Cardiac fibroblast (primary cell): ENCODE data around the gene GNB1.

Experiments
- DNase-seq, 2 donors: peaks; one replicate each; pipeline versions ENCODE4 v3.0.0 to v3.0.0-alpha.2; 2010; ENCODE audit warnings: low read depth in 2 of 2
- H3K4me3 ChIP-seq, 2 donors: replicated peaks in 1 of 2; 1 replicate in 1 of 2; 2 replicates in 1 of 2; pipeline ENCODE4 v1.5.1; 2011; ENCODE audit warnings: low read depth in 2 of 2, low read length in 2 of 2, mild to moderate bottlenecking in 2 of 2, moderate library complexity in 1 of 2
- TF ChIP-seq, protein P1 (sequence below): IDR thresholded peaks from one replicate; pipeline ENCODE4 v1.5.1; 2011; ENCODE audit warnings: low read depth, mild to moderate bottlenecking, low read length, inconsistent platforms

GNB1 gene

DNA sequence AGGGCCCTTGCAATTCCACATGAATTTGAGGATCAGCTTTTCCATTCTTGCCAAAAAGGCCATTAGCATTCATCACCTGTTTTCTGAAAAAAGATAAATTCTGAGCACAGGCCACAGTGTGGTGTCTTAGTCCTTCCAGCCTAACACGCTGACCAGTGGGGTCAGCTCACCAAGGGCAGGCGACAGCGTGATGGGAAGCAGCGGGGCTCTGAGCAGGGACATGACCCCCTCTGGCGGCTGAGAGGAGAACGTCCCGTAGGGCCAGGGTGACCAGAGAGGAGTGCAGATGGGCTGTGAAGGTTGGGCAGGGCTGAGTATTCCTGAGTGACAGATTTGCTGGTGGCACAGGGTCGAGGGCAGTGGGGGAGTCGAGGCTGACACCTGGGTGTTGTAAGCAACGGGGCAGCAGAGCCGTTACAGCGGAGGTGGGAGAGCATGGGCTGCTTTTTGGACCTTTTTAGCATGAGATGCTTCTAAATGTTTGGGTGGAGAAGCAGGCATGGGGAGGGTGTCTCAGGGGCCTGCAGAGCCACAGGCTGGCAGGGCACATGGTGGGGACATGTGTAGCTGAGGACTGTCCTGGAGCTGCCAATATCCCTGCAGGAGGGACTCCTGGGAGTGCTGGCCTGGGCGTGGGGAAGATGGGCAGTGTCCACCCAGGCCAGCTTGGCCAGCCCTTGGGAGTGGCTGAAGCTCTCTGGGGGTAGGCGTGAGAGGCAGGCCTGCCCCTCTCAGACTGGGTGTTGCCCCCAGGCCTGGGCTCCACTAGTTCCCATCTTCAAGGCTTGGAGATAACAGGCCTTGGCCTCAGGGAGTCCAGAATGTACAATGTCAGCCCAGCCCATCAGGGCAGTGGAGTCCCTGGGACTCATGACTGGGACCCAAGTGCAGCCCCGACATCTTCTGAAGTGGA is 15.6 kb upstream of the GNB1 start:
- DNase-seq = peak; percentile 85
- TF ChIP-seq, protein P1, sequence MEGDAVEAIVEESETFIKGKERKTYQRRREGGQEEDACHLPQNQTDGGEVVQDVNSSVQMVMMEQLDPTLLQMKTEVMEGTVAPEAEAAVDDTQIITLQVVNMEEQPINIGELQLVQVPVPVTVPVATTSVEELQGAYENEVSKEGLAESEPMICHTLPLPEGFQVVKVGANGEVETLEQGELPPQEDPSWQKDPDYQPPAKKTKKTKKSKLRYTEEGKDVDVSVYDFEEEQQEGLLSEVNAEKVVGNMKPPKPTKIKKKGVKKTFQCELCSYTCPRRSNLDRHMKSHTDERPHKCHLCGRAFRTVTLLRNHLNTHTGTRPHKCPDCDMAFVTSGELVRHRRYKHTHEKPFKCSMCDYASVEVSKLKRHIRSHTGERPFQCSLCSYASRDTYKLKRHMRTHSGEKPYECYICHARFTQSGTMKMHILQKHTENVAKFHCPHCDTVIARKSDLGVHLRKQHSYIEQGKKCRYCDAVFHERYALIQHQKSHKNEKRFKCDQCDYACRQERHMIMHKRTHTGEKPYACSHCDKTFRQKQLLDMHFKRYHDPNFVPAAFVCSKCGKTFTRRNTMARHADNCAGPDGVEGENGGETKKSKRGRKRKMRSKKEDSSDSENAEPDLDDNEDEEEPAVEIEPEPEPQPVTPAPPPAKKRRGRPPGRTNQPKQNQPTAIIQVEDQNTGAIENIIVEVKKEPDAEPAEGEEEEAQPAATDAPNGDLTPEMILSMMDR = peak; percentile 97
- H3K4me3 ChIP-seq = no peak overlapping the region

DNA sequence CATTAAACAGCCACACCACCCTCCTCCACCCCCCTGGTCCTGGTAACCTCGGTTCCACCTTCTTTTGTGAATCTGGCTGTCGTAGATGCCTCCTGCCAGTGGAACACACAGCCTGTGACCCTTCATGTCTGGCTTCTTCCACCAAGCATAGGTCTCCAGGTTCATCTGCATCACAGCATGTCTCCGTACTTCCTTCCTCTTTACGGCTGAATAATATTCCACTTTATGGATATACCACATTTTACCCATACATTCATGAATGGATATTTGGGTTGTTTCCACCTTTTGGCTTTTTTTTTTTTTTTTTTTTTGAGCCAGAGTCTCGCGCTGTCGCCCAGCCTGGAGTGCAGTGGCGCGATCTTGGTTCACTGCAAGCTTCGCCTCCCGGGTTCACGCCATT is 12.3 kb upstream of the GNB1 start:
- no peak for DNase-seq
- no peak overlapping the region for H3K4me3 ChIP-seq
- TF ChIP-seq, protein P1 = no peak

DNA sequence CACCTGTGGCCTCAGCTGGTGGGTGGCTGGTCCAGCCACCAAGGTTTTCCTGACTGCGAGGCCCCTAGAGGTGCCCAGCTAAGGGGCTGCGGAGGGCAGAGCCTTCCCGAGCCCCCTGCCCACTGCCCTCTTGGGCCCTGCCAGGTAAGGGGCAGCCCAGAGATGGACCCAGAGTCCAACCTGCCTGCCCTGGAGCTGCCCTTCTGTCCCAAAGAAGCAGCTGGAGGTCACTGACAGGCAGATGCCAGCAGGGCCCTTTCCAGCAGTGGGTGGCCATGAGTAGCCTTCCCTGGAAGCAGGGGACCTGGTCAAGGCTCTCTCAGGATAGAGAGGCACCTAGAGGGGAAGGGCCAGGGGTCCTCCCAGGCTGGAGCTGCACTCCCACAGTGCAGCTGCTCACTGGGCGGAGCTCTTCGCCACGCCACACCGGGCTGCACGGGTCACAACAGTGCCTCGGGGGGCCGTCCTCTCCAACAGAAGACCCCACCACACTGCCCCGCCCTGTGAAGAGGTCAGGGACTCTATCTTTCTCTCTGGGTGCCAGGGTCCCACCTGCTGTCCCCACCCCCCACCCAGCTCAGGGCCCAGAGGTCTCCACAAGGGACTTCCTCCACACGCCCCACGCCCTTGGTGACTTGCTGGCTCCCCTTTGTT is 10.9 kb upstream of the GNB1 start:
- DNase-seq = no peak
- H3K4me3 ChIP-seq = no peak overlapping the region
- TF ChIP-seq, protein P1 = no peak

DNA sequence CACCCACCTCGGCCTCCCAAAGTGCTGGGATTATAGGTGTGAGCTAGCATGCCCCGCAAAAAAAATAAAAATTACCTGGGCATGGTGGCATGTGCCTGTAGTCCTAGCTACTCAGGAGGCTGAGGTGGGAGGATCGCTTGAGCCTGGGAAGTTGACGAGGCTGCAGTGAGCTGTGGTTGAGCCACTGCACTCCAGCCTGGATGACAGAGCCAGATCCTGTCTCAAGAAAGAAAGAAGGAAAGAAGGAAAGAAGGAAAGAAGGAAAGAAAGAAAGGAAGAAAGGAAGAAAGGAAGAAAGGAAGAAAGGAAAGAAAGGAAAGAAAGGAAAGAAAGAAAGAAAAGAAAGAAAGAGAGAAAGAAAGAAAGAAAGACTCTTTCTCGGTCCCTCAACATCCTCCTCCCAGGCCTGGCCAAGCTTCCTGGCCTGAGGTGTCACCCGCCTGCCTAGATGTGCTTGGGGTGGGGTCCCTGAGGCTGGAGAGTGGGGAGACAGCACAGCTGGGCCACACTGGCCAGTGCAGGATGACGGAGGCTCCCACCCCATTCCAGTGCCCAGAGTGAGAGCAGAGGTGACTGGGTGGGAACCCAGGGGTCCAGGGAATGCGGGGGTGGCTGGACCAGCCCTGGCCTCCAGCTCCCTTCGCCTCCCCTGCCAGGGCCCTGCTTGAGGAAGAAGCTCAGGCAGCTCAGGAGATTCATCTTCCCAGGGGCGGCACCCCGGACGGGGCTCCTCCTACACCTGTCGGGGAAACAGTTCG is 10.2 kb upstream of the GNB1 start:
- TF ChIP-seq, protein P1 = no peak
- no peak for DNase-seq
- no peak overlapping the region for H3K4me3 ChIP-seq

DNA sequence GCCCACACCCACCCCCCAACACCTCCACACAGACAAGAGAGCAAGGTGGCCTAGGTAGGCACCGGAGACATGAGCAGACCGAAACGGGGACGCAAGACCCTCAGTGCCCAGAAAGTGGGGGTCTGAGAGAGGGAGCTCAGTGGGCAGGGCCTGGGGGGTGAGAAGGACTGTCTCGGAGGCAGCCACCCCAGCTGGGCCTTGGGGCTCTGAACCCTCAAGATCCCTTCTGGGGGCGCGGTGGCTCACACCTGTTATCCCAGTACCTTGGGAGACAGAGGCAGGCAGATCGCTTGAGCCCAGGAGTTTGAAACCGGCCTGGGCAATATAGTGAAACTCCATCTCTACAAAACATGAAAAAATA is 9.1 kb upstream of the GNB1 start:
- DNase-seq = no peak
- no peak overlapping the region for H3K4me3 ChIP-seq
- TF ChIP-seq, protein P1 = no peak

DNA sequence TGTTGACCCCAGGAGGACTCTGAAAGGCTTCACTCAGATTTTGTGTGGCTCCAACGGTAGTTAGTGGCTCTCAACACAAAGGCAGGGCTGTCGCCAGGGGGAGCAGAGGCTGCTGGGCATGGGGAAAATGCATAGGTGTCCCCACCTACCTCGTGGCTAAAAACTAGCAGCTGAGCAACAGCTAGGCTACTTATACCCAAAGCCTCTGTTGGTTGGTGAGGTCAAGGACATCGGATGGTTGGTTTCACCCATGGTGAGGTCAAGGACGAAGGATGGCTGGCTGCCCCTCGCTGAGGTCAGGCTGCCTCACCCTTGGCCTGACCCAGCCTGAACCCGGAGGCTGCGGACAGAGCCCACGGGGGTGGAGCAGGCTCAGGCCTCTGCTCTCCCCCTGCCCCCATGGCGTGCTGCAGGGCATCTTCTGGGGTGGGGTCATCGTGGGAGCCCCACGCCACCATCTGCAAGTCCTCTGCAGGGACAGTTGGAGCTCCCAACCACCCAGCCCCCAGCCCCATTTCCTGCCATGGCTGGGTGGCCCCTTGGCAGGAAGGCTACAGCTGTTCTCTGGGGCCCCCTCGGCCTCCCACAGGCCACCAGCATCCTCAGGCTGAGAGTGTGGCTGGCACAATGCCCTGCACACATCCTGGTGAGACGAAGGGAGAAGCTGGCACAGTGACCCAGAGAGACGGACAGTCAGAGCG is 8.5 kb upstream of the GNB1 start:
- H3K4me3 ChIP-seq = no peak overlapping the region
- DNase-seq = no peak
- TF ChIP-seq, protein P1 = no peak
